NCI-H510A (cell line): ENCODE measurements around the gene AMPD3.

ENCODE experiments used
- DNase-seq: peaks from one replicate; lab custom pipeline; 2025; lab: John Stamatoyannopoulos, UW

Gene AMPD3

GRCh38 chr11:10461276-10461790 is 6.3 kb downstream of the AMPD3 start:
- DNase-seq = no peak

GRCh38 chr11:10462746-10463300 is 7.8 kb downstream of the AMPD3 start:
- DNase-seq = no peak

- no peak for DNase-seq
These were observed 18.3 kb downstream of the AMPD3 start for GRCh38 chr11:10473371-10473770.

- no peak for DNase-seq
These were observed 19.5 kb downstream of the AMPD3 start for GRCh38 chr11:10474551-10474950.

- DNase-seq = no peak
These were observed 21.3 kb downstream of the AMPD3 start for GRCh38 chr11:10476342-10476741.

GRCh38 chr11:10476927-10477689 is 22.0 kb downstream of the AMPD3 start:
- no peak for DNase-seq

GRCh38 chr11:10477690-10478046 is 22.6 kb downstream of the AMPD3 start:
- DNase-seq = no peak

GRCh38 chr11:10478066-10478465 is 23.0 kb downstream of the AMPD3 start:
- DNase-seq = no peak

- no peak for DNase-seq
These were observed 23.8 kb downstream of the AMPD3 start for GRCh38 chr11:10478574-10479550.

GRCh38 chr11:10480026-10480425 is 25.0 kb downstream of the AMPD3 start:
- no peak for DNase-seq

GRCh38 chr11:10480760-10481159 is 25.7 kb downstream of the AMPD3 start:
- DNase-seq = no peak

GRCh38 chr11:10481560-10482349 is 26.7 kb downstream of the AMPD3 start:
- no peak for DNase-seq

- no peak for DNase-seq
These were observed 28.1 kb downstream of the AMPD3 start for GRCh38 chr11:10483174-10483573.

GRCh38 chr11:10483584-10483983 is 28.5 kb downstream of the AMPD3 start:
- no peak for DNase-seq

- DNase-seq = no peak
These were observed 29.6 kb downstream of the AMPD3 start for GRCh38 chr11:10484461-10485180.

GRCh38 chr11:10485646-10486045 is 30.6 kb downstream of the AMPD3 start:
- no peak for DNase-seq

- no peak for DNase-seq
These were observed 31.2 kb downstream of the AMPD3 start for GRCh38 chr11:10486161-10486840.

- no peak for DNase-seq
These were observed 32.1 kb downstream of the AMPD3 start for GRCh38 chr11:10487002-10487647.

- no peak for DNase-seq
These were observed 33.3 kb downstream of the AMPD3 start for GRCh38 chr11:10488121-10488933.
